Suppressor macrophage treated with lipopolysaccharide for 4 hours (primary cell): Measurements from ENCODE around the gene ADCY2.
A peak's percentile ranks its signal among the peaks of the same experiment; 100 is the strongest.

Experiments used
- DNase-seq: peaks from one replicate; pipeline ENCODE4 v3.0.0-alpha.2; 2020

The ADCY2 gene

GRCh38 chr5:7395947-7396712, at the start of gene ADCY2:
TSS of gene ADCY2 (plus strand) at chr5:7396138. CDS start at chr5:7396297, 159 bp downstream.
- DNase-seq: peak; percentile 2

- DNase-seq: no peak
Measured at GRCh38 chr5:7347377-7347776, 48.6 kb upstream of the ADCY2 start.

- DNase-seq: no peak
Measured at GRCh38 chr5:7348168-7348854, 47.6 kb upstream of the ADCY2 start.

- no peak for DNase-seq
Measured at GRCh38 chr5:7361593-7361992, 34.3 kb upstream of the ADCY2 start.

DNA sequence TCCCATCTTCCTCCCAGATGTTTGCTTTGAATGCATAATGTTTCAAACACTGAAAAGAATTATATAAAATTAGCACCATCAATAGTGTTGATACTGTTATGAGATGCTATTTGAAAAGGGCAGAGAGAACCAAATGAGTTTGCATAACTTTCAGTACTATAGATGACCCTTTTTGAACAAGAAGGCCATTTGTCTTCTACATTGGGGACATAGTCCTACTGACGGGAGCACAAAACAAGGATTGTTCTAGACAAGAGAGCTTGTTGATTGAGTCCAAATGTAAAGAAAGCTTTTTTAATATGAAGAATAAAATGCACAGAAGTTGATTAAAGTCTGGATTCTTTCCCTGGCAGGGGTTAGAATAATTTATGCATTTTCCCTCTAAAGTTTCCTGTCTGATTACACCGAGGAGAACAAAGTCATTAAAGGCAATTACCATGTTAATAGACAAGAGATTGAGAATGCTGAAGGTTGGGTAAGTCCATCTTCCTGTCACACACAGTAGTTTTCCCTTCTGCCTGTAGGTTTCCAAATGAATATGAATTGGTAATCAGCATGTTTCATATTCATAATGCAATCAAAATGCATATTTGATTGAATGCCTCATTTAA, 32.8 kb upstream of the ADCY2 start:
- no peak for DNase-seq

DNA sequence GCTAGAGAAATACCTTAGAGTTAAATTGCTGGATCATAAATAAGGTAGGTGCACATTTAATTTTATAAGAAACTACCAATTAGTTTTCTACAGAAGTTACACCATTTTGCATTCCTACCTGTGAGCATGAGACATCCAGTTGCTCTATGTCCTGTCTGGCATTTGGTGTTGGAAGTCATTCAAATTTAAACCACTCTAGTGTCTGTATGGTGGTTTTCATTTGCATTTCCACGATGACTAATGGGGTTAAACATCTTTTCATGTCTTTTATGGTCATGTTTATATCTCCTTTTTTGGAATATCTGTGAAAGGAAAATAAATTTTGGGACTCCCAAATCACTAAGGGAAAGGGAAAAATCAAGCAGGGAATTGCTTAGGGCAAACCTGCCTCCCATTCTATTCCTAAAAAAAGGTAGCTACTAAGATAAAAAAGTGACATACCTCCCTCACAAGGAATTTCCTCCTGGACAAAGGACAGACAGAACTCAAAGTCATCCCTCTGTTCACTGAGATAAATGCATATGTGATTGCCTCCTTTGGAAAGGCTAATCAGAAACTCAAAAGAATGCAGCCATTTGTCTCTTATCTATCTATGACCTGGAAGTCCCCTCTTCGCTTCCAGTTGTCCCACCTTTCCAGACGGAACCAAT, 31.6 kb upstream of the ADCY2 start:
- no peak for DNase-seq

- no peak for DNase-seq
Measured at GRCh38 chr5:7367780-7368179, 28.2 kb upstream of the ADCY2 start.

GRCh38 chr5:7372399-7372798, 23.5 kb upstream of the ADCY2 start:
- no peak for DNase-seq

- DNase-seq: no peak
Measured at GRCh38 chr5:7374186-7374585, 21.8 kb upstream of the ADCY2 start.

GRCh38 chr5:7375457-7375856, 20.5 kb upstream of the ADCY2 start:
- no peak for DNase-seq

DNA sequence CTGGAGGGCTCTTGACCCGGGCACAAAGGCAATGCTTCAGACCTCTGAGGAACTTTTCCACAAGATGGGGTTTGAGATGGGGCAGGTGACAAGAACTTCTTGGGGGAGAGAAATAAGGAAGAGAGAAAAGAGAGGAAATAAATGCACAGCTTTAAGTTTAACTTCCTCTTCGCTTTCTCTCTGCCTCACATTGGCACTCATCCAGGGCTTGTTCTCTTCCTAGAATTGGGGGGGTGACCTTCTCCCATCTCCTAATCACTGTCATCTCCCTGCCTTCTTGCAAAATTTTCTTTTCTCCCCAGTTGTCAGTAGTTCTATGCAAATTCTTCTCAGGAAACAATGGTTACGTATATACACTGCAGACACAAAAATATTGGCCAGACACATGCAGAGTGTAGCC, 19.1 kb upstream of the ADCY2 start:
- DNase-seq: peak; percentile 75

DNA sequence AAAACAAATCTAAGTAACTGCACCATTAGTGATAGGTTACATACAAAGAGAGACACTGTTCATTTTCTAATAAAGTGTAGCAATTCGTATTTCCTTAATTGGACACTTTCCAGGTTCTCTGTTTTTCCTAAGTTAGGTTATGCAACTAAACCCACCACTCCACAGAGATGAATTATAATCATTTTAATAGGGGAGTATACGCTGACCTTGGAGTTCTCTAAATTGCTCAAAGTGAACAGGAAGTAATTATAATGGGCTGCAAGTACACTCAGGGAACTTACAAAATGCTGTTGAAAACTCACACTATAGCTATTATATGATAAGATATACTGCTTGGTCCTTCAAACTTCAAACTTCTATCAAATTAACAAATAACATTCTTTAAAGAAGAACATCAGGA, 18.2 kb upstream of the ADCY2 start:
- peak; percentile 16 for DNase-seq

DNA sequence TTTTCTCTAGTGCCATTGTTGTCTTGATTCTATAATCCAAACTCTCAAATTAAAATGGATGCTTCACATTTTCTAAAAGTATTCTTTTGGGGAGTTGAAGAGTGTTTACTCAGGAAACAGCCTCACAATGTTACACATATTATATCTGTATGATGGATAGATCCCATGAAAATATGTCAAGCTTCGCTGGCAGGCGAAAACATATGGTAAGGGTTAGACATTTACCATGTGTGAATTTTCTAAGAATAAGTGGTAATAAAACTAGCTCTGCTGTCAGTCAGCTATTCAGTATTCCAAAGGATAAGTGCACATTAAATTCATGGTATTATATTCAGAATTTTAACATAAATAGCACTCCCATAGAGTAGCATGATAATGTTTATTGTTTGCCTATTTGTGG, 13.3 kb upstream of the ADCY2 start:
- no peak for DNase-seq

- DNase-seq: no peak
Measured at GRCh38 chr5:7385681-7386080, 10.3 kb upstream of the ADCY2 start.

DNA sequence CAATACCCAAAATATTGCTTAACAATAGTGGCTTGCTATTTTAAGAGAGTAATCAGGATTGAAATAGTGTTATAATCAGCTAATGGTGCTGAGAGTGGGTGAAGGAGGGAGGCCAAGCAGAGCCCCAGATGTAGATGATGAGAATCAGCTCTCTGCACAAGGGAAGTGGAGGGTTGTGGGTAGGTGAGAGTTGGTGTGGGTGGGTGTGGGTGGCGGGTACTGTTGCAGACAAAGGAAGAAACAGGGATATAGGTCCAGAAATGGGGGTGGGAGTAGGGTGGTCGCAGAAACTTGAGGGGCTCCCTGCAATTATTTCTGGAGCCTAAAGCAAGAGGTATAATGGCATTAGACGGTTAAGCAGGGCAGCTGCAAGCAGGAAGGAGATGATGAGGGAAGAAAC, 7.4 kb upstream of the ADCY2 start:
- DNase-seq: no peak

GRCh38 chr5:7391215-7391614, 4.7 kb upstream of the ADCY2 start:
- no peak for DNase-seq

DNA sequence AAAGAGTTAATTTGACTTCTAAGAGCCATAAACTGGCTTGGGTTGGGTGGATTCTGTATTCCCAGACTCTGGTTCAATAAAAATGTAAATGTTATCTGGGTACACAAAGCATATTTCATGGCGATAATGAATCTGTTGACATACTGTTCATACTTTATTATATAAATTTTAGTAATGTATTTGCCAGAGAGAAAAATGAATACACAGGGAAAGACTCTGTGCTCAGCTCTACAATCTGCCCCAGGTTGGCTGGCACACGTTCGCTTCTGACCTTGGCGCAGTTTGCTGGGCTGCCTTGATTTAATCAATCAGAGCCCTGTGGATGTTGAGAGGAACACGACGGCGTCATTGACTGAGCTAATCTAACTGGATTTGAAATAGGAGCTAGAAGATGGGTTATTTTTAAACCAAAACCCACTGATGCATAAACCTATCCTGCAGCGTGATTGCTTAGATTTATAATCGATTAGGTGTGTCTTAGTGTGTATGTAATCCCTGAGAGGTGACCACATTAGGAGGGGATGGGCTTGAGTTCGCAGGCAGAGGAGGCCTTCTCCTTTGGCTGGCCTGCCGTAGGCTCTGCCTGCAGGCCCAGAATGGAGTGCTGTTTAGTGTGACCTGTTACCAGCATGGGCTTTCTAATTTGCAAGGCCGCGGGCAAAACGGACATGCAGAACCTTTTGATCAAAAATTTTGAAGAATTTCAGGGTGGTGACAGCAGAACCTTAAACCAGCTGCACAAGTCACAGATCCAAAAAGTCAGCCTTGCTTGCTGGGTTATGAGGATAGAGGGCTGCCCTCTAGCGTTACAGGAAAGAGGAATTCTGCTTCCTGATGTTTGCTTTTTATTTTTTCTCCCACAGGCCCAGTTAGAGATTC, 3.9 kb upstream of the ADCY2 start:
- peak; percentile 21 for DNase-seq

DNA sequence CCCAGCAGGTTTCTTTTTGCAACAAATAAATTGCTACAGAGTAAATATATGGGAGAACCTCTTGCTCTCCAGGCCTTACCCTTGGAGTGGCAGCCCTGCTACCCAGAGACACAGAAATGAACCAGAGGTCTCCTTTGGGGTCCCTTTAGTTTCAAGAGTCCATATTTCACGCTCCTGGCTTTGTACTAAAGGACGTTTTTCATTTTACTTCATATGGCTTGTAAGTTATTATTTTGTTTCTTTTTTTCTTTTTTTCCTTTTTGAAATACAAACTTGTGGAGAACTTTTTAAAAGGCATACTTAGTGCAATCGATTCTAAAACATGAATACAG, 3.3 kb upstream of the ADCY2 start:
- DNase-seq: no peak

DNA sequence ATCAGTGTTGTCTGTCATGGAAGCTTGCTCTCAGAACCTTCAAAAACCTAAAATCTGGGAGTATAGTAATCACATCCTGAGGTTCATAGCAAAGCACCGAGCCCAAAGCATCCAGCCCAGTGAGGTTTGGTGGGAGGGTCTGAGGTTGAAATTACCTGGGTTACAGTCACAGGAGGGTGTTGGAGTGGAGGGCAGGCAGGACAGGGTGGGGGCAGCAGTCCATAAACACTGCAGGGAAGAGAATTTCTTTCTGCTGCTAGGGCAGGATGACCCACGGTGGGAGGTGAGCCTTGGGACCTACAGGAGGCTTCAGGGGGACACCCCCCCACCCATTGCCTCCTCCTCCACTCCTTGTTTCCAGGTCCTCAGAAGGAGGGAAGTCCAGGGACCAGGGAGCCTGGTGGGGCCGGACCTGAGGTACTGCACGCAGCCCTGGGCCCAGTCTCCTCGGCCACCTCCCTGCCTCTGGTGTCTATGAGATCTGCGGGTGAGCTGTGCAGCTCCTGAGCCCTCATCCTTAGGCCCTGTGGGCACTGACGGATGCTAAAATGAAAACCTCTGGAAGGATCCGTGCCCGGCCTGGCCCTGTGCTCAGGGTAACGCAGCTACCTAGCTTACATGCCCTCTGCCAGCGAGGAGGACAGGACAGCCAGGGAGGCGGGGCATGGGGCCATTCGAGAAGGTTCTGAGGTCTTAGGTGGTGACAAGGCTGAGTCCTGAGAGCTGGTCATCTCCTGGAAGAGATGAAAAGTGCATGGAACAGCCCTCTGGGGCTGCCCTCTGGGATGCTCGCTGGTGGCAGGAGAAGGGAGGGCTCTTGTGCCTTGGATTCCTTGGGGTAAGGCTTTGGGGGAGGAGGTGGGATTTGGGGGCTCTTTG, 1.8 kb upstream of the ADCY2 start:
- DNase-seq: no peak

DNA sequence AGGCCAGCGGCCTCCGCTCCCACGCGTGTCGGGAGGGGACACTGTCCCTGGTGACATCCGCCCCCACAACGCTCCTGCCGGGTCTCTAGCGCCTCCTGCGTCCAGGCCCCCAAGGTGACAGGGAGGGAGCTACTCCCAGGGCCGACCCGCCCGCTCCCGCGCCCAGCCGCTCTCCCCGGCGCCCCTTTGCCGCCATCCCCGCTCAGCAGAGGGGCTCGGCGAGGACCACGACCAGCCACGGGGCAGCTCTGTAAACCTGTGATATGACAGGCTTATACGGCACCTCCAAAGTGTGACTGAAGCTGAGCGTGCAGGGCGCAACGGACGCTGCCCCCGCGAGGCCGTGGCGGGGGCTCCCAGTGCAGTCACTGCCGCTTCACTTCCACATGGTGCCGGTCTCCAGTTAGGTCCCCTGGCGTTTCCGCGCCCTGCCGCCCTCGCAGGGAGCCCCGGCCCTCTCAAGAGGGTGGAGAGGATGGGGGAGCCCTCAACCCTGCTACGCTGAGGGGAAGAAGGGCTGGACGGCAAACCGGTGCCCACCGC, 978 bp upstream of the ADCY2 start:
- no peak for DNase-seq

- DNase-seq: no peak
Measured at GRCh38 chr5:7395432-7395946, 449 bp upstream of the ADCY2 start.
